ENCODE measurements around the gene MRPS9. TPM values are rescaled to one million over a fixed set of nuclear protein-coding genes. Genes with fewer than 3 reads are reported as not detected.
A peak's percentile ranks its signal among the peaks of the same experiment; 100 is the strongest.

MRPS9 gene
- total RNA-seq (2022) (67.9 and 68.6 TPM in 2 replicates), Bru-seq, nascent RNA (percentile 85 among the genes with signal in this experiment), BruChase-seq, experiment 1, labeled RNA remaining after a 2-hour chase (percentile 72 among the genes with signal in this experiment), BruChase-seq, experiment 2, labeled RNA remaining after a 6-hour chase (percentile 72 among the genes with signal in this experiment)
- long read RNA-seq, transcript MRPS9-201 (11 exons, 1,500 nt) = major isoform, 184 of 199 reads
- long read RNA-seq, partial matches to known transcripts = 2 of 199 reads
- long read RNA-seq, other reads (novel, unspliced or antisense) = 13 of 199 reads

- Mint-ChIP-seq H3K4me3 (ENCODE audit: unreplicated experiment) (peak within 1 kb of the TSS; percentile 85), H3K9me3 (ENCODE audit: unreplicated experiment) (no peaks in the 10 kb centered on the region), H3K27ac (ENCODE audit: unreplicated experiment) (peak within 1 kb of the TSS; percentile 72), H3K27me3 (ENCODE audit: insufficient read depth, unreplicated experiment) (no peaks in the 10 kb centered on the region), H3K4me1 (ENCODE audit: low read depth, unreplicated experiment) (peaks cover 12% of the 10 kb centered on the region), H3K36me3 (ENCODE audit: insufficient read depth, unreplicated experiment) (peaks cover 6% of the 10 kb centered on the region)
- intact Hi-C loops (cut with micrococcal nuclease; ENCODE audit: unreplicated experiment) = loop anchor here (2.0 kb wide), 1 partner anchor 65 kb away; no protein-coding TSS in a partner anchor
- peak within 1 kb of the TSS; percentile 97 for H3K4me3 ChIP-seq (ENCODE audit: low read depth, low read length)
- DNase-seq = peak; percentile 98 to 99
- H3K27me3 ChIP-seq (replicated peaks; ENCODE audit: control insufficient read depth, insufficient read depth, low read length) = no peaks in the 10 kb centered on the region
- TF ChIP-seq CTCF (IDR thresholded peaks at IDR 0.05; ENCODE audit: insufficient read depth in 1 of 2, low read depth in 1 of 2, low read length in 1 of 2, severe bottlenecking in 1 of 2, unreplicated experiment in 1 of 2) = no peak
- CTCF ChIA-PET = interaction anchor here (0.7 to 1.0 kb wide), 2 partner anchors 188 to 235 kb away, joined by 3 read pairs; no protein-coding TSS in a partner anchor
- no peaks in the 10 kb centered on the region for H3K9me3 ChIP-seq
- BruUV-seq (replicated peaks) = no TSS peak
- POLR2A ChIA-PET = interaction anchor here (0.6 to 1.5 kb wide), 7 partner anchors 14 to 1352 kb away, joined by 3 to 7 read pairs (median 4); no protein-coding TSS in a partner anchor
- no peaks in the 10 kb centered on the region for H3K36me3 ChIP-seq (ENCODE audit: control insufficient read depth, insufficient read depth, low read length)
- no peaks in the 10 kb centered on the region; the same call in 1 of the 2 replicates for H3K4me1 ChIP-seq
Observed at GRCh38 chr2:105037572-105038382, at the start of gene MRPS9. TSS of gene MRPS9 (plus strand) at chr2:105038069. CDS start at chr2:105038093, 24 bp downstream.

GRCh38 chr2:105005181-105005951, 32.5 kb upstream of the MRPS9 start:
- no peaks in the 10 kb centered on the region for H3K4me1 Mint-ChIP-seq (ENCODE audit: low read depth, unreplicated experiment)

More at GRCh38 chr2:105005181-105005951, 32.5 kb upstream of the MRPS9 start:
- H3K27me3 ChIP-seq (replicated peaks; ENCODE audit: control insufficient read depth, insufficient read depth, low read length) = no peaks in the 10 kb centered on the region; the same call in 1 of the 2 replicates
- Mint-ChIP-seq H3K27ac (ENCODE audit: unreplicated experiment) (no peak overlapping the region), H3K4me3 (ENCODE audit: unreplicated experiment) (no peak overlapping the region), H3K36me3 (ENCODE audit: insufficient read depth, unreplicated experiment) (no peaks in the 10 kb centered on the region), H3K9me3 (ENCODE audit: unreplicated experiment) (peaks cover 21% of the 10 kb centered on the region), H3K27me3 (ENCODE audit: insufficient read depth, unreplicated experiment) (peaks cover 3% of the 10 kb centered on the region)
- no peak for DNase-seq
- BruUV-seq (replicated peaks) = no TSS peak
- no peaks in the 10 kb centered on the region for H3K4me1 ChIP-seq
- intact Hi-C loops (cut with micrococcal nuclease; ENCODE audit: unreplicated experiment) = no loop called here
- H3K4me3 ChIP-seq (ENCODE audit: low read depth, low read length) = no peak overlapping the region
- no peaks in the 10 kb centered on the region for H3K36me3 ChIP-seq (ENCODE audit: control insufficient read depth, insufficient read depth, low read length)
- POLR2A ChIA-PET = no interaction called here
- peaks cover 7% of the 10 kb centered on the region; the same call in 1 of the 2 replicates for H3K9me3 ChIP-seq
- CTCF ChIA-PET = no interaction called here
- TF ChIP-seq CTCF (IDR thresholded peaks at IDR 0.05; ENCODE audit: insufficient read depth in 1 of 2, low read depth in 1 of 2, low read length in 1 of 2, severe bottlenecking in 1 of 2, unreplicated experiment in 1 of 2) = no peak
